GM21381 (cell line): Measurements from ENCODE around the gene PEF1.

ENCODE experiments used
- ATAC-seq: cut with Tn5 transposase; IDR thresholded peaks from one replicate; pipeline ENCODE4 v1.9.1; 2021; ENCODE audit warnings: mild to moderate bottlenecking, moderate library complexity; ENCODE audit not compliant: unreplicated experiment

Gene PEF1

GRCh38 chr1:31633117-31633516, 11.6 kb downstream of the PEF1 start:
- no peak for ATAC-seq

DNA sequence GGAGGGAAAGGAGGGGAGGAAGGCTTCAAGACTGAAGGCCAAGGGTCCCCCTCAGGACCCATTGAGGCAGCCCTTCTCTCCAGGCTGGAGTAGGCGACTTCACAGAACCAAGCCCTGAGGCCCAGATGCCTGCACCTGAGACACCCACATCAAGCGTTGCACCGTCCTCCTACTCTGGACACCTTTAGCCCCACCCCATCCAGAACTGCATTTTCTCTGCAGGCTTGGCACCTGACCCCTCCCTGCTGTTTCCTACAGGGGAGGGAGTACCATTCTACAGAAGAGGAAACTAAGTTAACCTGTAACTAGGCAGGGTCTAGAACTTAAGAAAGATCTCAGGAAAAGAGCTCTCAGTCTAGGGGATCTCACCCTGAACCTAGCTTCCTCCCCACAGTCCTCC, 12.0 kb downstream of the PEF1 start:
- ATAC-seq = no peak

- no peak for ATAC-seq
These were observed 15.6 kb downstream of the PEF1 start for GRCh38 chr1:31628931-31629556.

DNA sequence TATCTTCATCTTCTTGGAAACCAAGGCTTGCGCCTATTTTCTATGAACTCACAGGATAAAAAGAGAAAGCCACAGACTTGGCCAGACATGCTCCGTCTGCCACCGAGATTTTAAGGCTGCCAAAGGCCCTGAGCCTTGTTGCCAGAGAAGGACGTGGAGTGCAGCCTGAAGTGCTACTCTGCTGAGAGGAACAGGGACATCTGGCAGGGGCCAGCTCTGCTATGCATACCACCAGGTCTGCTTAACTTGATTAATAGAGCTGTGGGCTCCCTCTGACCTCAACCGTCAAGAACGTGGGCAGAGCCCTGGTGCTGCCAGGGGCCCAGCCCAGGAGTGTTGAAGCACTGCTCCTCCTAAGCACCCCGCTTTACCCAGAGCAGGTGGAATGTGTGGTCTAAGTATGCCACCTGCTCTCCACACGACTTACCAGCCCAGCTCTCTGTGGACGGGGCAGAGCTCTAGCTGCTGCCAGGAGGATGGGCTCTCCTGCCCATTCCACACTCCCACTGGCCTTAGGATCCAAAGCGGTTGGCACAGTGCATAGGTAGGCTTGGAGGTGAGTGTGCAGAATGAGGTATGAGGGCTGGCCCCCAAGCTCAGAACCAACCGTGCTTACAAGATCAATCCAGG, 16.6 kb downstream of the PEF1 start:
- no peak for ATAC-seq

DNA sequence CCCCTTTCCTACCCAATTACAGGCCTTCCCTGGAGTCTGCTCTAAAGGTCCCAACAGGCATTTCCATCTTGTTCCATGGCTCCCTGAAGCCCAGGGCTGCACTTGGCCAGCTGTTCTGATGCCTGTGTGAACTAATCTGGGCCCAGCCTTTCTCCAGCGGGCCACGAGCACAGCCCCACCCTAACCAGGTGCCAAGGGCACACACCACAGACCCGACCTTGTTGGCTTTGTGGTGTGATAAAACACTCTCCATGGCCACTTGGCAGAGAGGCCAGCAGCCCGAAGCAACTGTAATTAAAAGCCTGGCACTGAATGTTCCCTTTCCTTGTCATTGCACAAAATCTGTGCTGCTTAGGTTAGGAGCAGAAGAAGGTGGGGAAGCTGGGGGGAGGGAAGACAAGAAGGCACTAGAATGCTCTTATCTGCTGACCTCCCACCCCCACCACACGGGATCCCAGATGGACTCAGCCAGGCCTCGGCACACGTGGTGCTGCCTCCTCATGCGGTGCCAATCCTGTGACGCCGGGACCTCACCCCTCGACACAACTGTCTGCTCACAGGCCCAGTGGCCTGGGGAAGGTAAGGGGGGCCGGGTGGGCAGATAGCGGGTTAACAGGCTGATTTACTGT, 17.3 kb downstream of the PEF1 start:
- no peak for ATAC-seq

DNA sequence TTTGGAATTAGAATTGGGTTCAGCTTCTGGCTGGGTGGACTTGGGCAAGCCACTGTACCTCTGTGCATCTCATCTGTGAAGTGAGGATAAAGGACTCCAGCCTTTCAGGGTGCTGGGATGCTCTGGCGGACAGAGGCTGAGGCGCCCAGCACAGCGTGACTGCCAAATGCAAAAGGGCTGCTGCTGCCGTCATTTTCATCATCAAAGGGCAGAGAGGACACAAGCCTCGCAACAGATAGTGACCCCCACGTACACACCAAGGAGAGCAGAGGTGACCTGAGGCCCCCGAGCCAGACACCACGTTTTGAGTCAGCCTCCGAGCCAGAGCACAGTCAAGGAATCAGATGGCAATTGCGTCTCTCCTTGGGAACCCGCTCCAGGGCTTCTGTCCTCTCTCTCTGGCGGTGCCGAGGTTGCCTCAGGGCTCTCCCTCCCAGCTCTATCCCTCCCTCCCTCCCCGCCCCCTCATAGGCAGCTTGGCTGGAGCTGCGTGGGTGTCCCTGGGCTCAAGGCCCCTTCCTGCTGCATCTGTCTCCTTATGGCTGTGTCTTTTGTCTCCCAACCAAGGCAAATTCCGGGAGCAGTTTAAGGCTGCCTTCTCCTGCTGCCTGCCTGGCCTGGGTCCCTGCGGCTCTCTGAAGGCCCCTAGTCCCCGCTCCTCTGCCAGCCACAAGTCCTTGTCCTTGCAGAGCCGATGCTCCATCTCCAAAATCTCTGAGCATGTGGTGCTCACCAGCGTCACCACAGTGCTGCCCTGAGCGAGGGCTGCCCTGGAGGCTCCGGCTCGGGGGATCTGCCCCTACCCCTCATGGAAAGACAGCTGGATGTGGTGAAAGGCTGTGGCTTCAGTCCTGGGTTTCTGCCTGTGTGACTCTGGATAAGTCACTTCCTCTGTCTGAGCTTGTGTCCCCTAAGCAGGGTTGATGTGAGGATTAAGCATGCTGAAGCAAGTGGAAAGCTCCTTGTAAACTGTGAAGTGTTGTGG, 18.2 kb downstream of the PEF1 start:
- ATAC-seq = no peak

DNA sequence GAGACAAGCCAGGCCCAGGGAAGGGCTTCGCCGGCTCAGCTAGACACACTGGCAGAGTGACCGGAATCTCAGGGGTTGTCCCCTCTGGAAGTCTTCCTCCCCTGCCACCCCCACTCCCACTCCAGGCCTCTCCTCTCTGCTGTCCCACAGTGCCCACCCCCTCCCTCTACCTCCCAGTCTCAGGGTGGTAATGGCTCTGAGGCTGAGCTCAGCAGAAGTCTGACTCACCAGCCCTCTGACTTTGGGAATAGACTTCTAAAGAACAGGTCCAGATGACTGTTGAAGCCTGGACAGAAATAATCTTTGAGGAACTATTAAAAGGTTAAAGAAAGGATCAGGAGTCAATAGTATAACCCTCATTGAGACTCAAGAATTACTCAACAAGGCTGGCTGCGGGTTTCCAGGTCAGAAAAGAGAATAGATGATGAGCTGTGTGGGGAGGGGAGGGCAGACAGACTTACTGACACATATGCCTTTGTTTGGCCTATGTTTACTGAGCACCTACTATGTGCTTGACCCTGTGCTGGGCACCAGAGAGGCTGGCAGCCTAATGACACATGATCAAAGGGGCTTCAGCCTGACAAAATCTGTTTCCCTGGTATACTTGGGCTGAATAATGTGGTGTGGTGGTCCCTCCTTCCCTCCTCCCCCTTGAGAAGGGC, 19.0 kb downstream of the PEF1 start:
- ATAC-seq = no peak

DNA sequence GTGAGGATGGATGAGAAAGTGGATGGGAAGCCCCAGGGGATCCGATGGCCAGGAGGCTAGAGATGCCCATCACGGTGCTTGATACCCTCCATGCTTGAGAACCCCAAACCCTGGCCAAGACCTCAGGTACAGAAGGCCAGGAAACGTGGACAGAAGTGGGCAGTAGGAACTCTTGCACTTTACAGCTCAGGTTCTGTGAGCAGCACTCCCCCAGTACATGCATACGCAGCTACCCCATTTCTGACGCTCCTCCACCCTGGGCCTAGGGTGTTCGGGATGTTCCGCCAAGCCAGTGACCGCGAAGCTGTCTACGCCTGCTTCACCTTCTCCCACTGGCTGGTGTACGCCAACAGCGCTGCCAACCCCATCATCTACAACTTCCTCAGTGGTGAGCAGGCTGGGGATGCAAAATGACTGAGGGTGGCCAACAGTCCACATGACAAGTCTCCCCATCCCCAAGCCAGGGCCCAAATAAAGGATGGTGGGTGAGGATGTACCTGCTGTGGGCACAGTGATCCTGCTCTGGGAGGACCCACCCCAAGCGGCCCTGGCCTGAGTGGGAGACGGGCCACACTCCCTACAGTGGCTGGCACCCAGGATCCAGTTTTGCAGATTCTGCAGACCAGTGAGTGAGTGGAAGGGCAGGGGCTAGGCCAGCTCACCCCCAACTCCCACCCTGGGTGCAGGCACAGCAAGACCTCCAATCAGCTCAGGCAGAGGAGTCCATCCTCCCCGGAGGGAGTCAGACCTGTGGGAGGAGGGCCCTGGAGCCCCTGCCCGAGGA, 19.8 kb downstream of the PEF1 start:
- ATAC-seq = no peak

DNA sequence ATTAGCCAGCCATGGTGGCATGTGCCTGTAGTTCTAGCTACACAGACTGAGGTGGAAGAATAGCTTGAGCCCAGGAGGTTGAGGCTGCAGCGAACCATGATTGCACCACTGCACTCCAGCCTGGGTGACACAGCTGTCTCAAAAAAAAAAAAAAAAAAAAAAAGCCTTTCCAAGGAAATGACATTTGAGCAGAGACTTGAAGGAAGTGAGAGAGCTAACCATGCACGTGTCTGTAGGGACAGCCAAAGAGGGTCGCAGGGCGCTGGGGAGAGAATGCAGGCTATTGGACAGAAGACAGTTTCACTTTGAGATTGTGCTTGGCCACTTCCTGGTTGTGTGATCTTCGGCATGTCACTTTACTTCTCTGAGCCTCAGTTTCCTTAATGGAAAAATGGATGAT, 20.4 kb downstream of the PEF1 start:
- ATAC-seq = no peak

GRCh38 chr1:31623365-31623764, 21.3 kb downstream of the PEF1 start:
- ATAC-seq = no peak

GRCh38 chr1:31621847-31622730, 22.6 kb downstream of the PEF1 start:
- no peak for ATAC-seq

GRCh38 chr1:31621498-31621820, 23.2 kb downstream of the PEF1 start:
- no peak for ATAC-seq

DNA sequence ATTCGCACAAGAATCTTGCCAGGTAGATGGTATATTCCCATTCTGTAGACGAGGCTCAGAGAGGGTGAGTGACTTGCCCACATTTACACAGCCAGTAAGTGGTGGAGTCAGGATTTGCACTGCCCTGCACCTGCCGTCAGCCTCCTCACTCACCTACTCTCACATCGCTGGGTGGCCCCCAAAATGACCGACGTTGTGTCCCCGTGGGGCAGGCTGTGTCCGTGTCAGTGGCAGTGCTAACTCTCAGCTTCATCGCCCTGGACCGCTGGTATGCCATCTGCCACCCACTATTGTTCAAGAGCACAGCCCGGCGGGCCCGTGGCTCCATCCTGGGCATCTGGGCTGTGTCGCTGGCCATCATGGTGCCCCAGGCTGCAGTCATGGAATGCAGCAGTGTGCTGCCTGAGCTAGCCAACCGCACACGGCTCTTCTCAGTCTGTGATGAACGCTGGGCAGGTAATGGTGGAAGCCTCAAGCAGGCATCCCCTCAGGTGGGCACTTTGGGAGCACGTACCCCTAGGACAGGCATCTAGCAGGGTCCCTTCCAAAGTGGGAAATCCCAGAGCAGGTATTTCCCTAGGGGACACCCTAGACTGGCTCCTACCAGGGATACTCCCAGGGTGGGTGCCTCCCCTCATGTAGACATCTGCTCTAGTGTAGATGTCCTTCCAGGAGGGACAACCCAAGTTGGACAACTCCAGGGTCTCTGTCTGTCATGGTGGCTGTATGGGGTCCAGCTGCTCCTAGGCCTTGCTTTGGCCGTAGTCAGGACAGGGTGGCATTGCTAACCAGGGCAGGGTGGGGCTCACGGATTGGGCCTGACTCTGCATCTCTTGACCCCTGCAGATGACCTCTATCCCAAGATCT, 23.8 kb downstream of the PEF1 start:
- ATAC-seq = no peak

DNA sequence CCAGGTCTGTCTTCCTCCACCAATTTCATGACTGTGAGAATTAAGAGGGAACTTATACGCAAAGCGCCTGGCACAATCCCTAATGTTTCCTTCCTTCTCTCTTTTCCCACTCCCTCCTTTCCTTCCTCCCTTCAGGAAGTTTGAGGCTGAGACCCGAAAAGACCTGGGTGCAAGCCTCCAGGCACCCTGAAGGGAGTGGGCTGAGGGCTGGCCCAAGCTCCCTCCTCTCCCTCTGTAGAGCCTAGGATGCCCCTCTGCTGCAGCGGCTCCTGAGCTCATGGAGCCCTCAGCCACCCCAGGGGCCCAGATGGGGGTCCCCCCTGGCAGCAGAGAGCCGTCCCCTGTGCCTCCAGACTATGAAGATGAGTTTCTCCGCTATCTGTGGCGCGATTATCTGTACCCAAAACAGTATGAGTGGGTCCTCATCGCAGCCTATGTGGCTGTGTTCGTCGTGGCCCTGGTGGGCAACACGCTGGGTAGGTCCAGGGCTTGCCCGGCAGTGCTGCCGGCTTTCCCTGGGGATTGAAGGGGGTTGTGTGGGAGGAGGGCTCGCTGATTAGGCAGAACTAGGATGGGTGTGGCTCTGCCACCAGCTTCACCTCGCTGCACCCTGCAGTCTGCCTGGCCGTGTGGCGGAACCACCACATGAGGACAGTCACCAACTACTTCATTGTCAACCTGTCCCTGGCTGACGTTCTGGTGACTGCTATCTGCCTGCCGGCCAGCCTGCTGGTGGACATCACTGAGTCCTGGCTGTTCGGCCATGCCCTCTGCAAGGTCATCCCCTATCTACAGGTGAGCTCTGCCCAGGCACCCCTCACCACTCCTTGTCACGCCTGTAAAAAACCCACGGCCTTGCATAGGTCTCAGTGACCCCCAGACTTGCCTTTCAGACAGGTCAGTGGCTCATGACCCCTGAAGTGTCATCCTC, 25.5 kb downstream of the PEF1 start:
- ATAC-seq = no peak

DNA sequence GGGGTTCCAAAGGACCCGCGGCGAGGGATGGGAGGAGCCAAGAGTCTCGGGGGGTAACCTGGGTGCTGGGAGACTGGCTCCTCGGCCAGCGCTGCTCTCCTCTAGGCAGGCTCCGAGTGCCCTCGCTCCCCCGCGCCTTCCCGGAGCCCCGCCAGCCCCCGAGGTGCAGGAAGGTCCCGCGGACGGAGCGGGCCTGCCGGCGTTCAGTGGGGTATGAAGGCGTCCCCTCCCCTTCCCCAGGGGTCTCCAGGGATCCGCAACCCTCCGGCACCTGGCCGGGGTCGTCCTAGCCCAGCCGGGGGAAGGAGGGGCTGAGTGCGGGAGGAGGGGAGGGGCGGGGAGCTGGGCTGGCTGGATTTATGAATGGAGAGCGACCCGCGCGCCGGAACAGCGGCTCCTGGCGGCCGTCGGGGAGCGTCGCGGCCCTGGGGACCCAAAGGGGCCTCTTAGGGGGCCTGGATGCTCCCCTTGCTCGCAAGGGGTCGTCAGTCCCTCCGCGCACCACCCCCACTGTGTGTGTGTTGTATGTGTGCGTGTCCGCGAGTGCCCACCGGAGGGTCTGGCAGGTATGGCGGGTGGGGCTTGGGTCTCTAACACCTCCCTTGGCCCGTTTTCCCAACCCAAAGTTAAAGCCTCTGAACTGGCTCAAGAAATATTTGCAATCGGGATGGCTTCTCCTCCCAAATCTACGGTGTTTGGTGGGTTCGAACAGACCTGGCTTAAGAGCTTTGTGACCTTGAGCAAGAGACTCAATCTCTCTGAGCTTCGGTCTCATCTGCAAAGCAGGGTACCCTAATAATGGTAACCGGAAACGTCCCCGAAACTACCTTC, 26.5 kb downstream of the PEF1 start:
- no peak for ATAC-seq

GRCh38 chr1:31617218-31617915, 27.3 kb downstream of the PEF1 start, which contains the start of gene HCRTR1:
Gene HCRTR1, plus strand, starts transcription at chr1:31617689. Its CDS starts 1,504 bp downstream, at chr1:31619193.
- no peak for ATAC-seq
